ENCODE measurements around the gene TYW1B. TPM values are rescaled to one million over a fixed set of nuclear protein-coding genes. Genes with fewer than 3 reads are reported as not detected.
"Not testable (repeated sequence)": the region's sequence is repeated elsewhere in the genome, so short reads cannot be mapped to it uniquely, and the experiment has no call there.

Gene TYW1B
- polyA plus RNA-seq, 3 donors: 0.17 to 2.9 (median 0.31) TPM

- DNase-seq: no peak
- Histone ChIP-seq H3K4me3 (replicated peaks in 1 of 3; ENCODE audit: low read depth in 2 of 3, low read length in 3 of 3) (no peak overlapping the region), H3K9me3 (replicated peaks in 1 of 2; ENCODE audit: control insufficient read depth in 1 of 2, insufficient read depth in 1 of 2, low read length in 2 of 2) (no peaks in the 10 kb centered on the region), H3K4me2 (replicated peaks; ENCODE audit: extremely low read depth, low read length, poor library complexity, severe bottlenecking) (no peak overlapping the region), H3K9ac (ENCODE audit: insufficient read depth, low read length, poor library complexity, severe bottlenecking) (no peak overlapping the region), H2AFZ (ENCODE audit: insufficient read depth, low read depth, low read length, poor library complexity, severe bottlenecking) (no peak overlapping the region), H3K4me1 (ENCODE audit: control insufficient read depth in 1 of 2, insufficient read depth in 2 of 2, low read length in 2 of 2) (no peaks in the 10 kb centered on the region), H4K20me1 (ENCODE audit: insufficient read depth, low read length) (no peaks in the 10 kb centered on the region), H3K79me2 (ENCODE audit: insufficient read depth, low read length) (no peaks in the 10 kb centered on the region), H3K36me3 (replicated peaks in 1 of 2; ENCODE audit: control insufficient read depth in 1 of 2, insufficient read depth in 2 of 2, low read length in 2 of 2) (no peaks in the 10 kb centered on the region), H3K27me3 (ENCODE audit: control insufficient read depth in 2 of 2, insufficient read depth in 2 of 2, low read length in 2 of 2) (no peaks in the 10 kb centered on the region), H3K27ac (ENCODE audit: low read depth in 1 of 2, low read length in 2 of 2) (no peak overlapping the region)
- Mint-ChIP-seq H3K4me3 (no peak overlapping the region), H3K9me3 (no peaks in the 10 kb centered on the region), H3K4me1 (no peaks in the 10 kb centered on the region), H3K27me3 (ENCODE audit: low read depth in 3 of 3) (no peaks in the 10 kb centered on the region), H3K27ac (no peak overlapping the region), H3K36me3 (peaks cover 10 to 11% of the 10 kb centered on the region in 2 donors)
- no peak for TF ChIP-seq CTCF (IDR thresholded peaks at IDR 0.05)
- WGBS (ENCODE audit: insufficient coverage): 93% methylated on average over 6 of the region's 6 CpGs
- intact Hi-C loops (cut with micrococcal nuclease): no loop called here
These were observed 46.4 kb downstream of the TYW1B start for GRCh38 chr7:72781631-72782030.

GRCh38 chr7:72781161-72781560 is 46.8 kb downstream of the TYW1B start:
- TF ChIP-seq CTCF (IDR thresholded peaks at IDR 0.05): no peak
- intact Hi-C loops (cut with micrococcal nuclease): no loop called here
- Histone ChIP-seq H3K36me3 (replicated peaks in 1 of 2; ENCODE audit: control insufficient read depth in 1 of 2, insufficient read depth in 2 of 2, low read length in 2 of 2) (no peaks in the 10 kb centered on the region), H3K79me2 (ENCODE audit: insufficient read depth, low read length) (no peaks in the 10 kb centered on the region), H3K27ac (ENCODE audit: low read depth in 1 of 2, low read length in 2 of 2) (no peak overlapping the region), H2AFZ (ENCODE audit: insufficient read depth, low read depth, low read length, poor library complexity, severe bottlenecking) (no peak overlapping the region), H3K27me3 (ENCODE audit: control insufficient read depth in 2 of 2, insufficient read depth in 2 of 2, low read length in 2 of 2) (no peaks in the 10 kb centered on the region), H3K4me1 (ENCODE audit: control insufficient read depth in 1 of 2, insufficient read depth in 2 of 2, low read length in 2 of 2) (no peaks in the 10 kb centered on the region), H3K4me3 (replicated peaks in 1 of 3; ENCODE audit: low read depth in 2 of 3, low read length in 3 of 3) (no peak overlapping the region), H4K20me1 (ENCODE audit: insufficient read depth, low read length) (no peaks in the 10 kb centered on the region), H3K9ac (ENCODE audit: insufficient read depth, low read length, poor library complexity, severe bottlenecking) (no peak overlapping the region), H3K4me2 (replicated peaks; ENCODE audit: extremely low read depth, low read length, poor library complexity, severe bottlenecking) (no peak overlapping the region), H3K9me3 (replicated peaks in 1 of 2; ENCODE audit: control insufficient read depth in 1 of 2, insufficient read depth in 1 of 2, low read length in 2 of 2) (no peaks in the 10 kb centered on the region)
- H3K27me3 Mint-ChIP-seq (ENCODE audit: low read depth in 3 of 3): no peaks in the 10 kb centered on the region
- no peaks in the 10 kb centered on the region for H3K4me1 Mint-ChIP-seq
- no peak overlapping the region for H3K4me3 Mint-ChIP-seq
- H3K9me3 Mint-ChIP-seq: no peaks in the 10 kb centered on the region
- DNase-seq: no peak
- H3K36me3 Mint-ChIP-seq: peaks cover 10 to 14% of the 10 kb centered on the region in 2 donors
- WGBS (ENCODE audit: insufficient coverage): 100% methylated on average over 8 of the region's 8 CpGs
- H3K27ac Mint-ChIP-seq: peak overlapping the region in 2 of 7 donors; percentile 15 to 26

GRCh38 chr7:72780289-72780894 is 47.6 kb downstream of the TYW1B start:
- H3K4me1 Mint-ChIP-seq; H3K4me3 Mint-ChIP-seq; H3K27me3 Mint-ChIP-seq (ENCODE audit: low read depth in 3 of 3); H3K4me1 ChIP-seq (ENCODE audit: control insufficient read depth in 1 of 2, insufficient read depth in 2 of 2, low read length in 2 of 2); intact Hi-C loops (cut with micrococcal nuclease); DNase-seq; H3K4me2 ChIP-seq (replicated peaks; ENCODE audit: extremely low read depth, low read length, poor library complexity, severe bottlenecking); H3K9ac ChIP-seq (ENCODE audit: insufficient read depth, low read length, poor library complexity, severe bottlenecking); H3K4me3 ChIP-seq (replicated peaks in 1 of 3; ENCODE audit: low read depth in 2 of 3, low read length in 3 of 3); H2AFZ ChIP-seq (ENCODE audit: insufficient read depth, low read depth, low read length, poor library complexity, severe bottlenecking); H3K9me3 ChIP-seq (replicated peaks in 1 of 2; ENCODE audit: control insufficient read depth in 1 of 2, insufficient read depth in 1 of 2, low read length in 2 of 2); H4K20me1 ChIP-seq (ENCODE audit: insufficient read depth, low read length); H3K9me3 Mint-ChIP-seq; H3K27me3 ChIP-seq (ENCODE audit: control insufficient read depth in 2 of 2, insufficient read depth in 2 of 2, low read length in 2 of 2); H3K27ac ChIP-seq (ENCODE audit: low read depth in 1 of 2, low read length in 2 of 2); H3K36me3 ChIP-seq (replicated peaks in 1 of 2; ENCODE audit: control insufficient read depth in 1 of 2, insufficient read depth in 2 of 2, low read length in 2 of 2); H3K79me2 ChIP-seq (ENCODE audit: insufficient read depth, low read length): not testable (repeated sequence)
- peak overlapping the region in 1 of 7 donors; percentile 11 for H3K27ac Mint-ChIP-seq
- H3K36me3 Mint-ChIP-seq: peaks cover 13 to 18% of the 10 kb centered on the region in 2 donors
- no CpG with 5 or more reads among the region's 5 CpGs for WGBS (ENCODE audit: insufficient coverage)
